GM19351 (cell line): ENCODE measurements around the gene SPHK2.
A peak's percentile ranks its signal among the peaks of the same experiment; 100 is the strongest.
"Not testable (repeated sequence)": the region's sequence is repeated elsewhere in the genome, so short reads cannot be mapped to it uniquely, and the experiment has no call there.

Source experiments
- ATAC-seq: cut with Tn5 transposase; IDR thresholded peaks from one replicate; pipeline ENCODE4 v1.9.1; 2021; ENCODE audit warnings: mild to moderate bottlenecking, moderate library complexity; ENCODE audit not compliant: unreplicated experiment

Gene SPHK2, protein sequence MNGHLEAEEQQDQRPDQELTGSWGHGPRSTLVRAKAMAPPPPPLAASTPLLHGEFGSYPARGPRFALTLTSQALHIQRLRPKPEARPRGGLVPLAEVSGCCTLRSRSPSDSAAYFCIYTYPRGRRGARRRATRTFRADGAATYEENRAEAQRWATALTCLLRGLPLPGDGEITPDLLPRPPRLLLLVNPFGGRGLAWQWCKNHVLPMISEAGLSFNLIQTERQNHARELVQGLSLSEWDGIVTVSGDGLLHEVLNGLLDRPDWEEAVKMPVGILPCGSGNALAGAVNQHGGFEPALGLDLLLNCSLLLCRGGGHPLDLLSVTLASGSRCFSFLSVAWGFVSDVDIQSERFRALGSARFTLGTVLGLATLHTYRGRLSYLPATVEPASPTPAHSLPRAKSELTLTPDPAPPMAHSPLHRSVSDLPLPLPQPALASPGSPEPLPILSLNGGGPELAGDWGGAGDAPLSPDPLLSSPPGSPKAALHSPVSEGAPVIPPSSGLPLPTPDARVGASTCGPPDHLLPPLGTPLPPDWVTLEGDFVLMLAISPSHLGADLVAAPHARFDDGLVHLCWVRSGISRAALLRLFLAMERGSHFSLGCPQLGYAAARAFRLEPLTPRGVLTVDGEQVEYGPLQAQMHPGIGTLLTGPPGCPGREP

DNA sequence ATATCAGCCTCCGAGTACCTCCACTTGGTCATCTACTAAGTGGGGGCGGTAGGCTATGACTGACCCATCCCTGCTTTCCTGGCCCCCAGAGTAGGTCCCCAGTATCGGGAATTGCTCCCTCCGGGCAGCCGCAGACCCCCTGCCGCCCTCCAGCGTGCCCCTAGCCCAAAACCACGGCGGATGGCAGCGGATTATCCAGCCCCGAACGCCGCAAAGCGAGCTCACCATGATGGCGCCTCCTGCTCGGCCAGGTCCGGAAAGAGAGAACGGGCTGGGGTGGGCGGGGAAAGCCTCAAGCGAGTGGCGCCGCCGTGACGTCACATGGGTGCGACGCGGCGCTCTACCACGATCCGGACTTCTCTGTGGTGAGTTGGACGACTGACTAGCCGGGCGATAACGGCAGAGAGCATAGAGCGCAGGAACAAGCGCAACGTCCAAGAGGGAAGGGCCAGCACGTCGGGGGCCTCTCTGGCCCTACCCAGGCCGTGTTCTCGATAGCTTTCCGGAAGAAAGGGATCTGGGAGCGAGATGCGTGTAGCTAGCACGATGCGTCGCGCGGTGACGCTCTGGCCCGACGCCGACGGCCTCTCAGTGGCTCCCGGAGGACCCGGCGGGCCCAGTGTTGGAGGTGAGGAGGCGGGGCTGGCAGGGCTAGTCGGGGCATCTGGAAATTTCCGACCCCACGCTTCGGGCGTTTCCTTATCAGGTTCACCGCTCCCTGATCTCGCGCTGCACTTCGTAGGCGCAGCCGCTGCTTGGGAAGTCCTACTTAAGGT lies at the start of gene SPHK2, which contains the start of gene RPL18:
Gene SPHK2 (plus strand): TSS at position 591 of the 776 bp plus-strand sequence. CDS start 1,009 bp downstream, outside the sequence.
Gene RPL18 (minus strand): TSS at position 263 of the 776 bp plus-strand sequence. CDS start 35 bp downstream, at position 228.
- peak; percentile 85 for ATAC-seq

GRCh38 chr19:48569814-48570213 lies 49.5 kb upstream of the SPHK2 start:
- ATAC-seq = no peak

GRCh38 chr19:48571378-48572162 lies 47.7 kb upstream of the SPHK2 start:
- no peak for ATAC-seq

DNA sequence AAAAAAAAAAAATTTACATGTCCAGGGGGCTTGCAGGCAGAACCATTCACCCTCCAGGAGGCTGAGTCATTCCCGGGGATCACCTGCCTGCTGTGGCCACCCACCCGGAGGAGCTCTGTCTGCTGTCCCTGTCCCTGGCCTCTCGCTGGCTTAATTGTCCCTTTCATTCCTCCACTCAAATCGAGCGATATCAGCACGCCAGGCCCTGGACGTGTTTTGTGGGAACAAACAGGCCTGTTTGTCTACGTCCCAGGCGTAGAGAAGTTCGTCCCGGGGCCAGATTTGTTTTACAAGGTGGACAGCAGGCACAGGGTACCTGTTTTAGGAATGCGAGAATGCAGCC lies 46.2 kb upstream of the SPHK2 start:
- no peak for ATAC-seq

DNA sequence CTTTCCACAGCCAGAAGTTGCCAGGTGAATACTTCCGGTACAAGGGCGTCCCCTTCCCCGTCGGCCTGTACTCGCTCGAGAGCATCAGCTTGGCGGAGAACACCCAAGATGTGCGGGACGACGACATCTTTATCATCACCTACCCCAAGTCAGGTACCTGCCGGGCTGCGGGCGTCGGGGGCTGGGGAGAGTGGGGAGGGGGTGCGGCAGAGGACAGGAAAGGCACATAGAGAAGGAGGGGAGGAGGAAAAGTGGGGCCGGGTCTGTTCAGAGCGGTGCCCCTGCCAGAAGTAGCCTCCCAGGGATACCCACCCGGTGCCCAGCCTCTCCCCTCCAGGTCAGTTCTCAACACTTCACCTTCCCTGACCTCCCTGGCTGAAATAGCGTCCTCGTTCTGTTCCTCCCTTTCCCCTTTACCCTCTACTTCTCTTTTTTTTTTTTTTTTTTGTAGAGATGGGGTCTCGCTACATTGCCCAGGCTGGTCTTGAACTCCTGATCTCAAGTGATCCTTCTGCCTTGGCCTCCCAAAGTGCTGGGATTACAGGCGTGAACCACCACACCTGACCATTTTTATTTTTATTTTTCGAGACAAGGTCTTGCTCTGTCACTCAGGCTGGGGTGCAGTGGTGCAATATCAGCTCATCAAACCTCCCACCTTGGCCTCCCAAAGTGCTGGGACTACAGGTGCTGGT lies 43.2 kb upstream of the SPHK2 start:
- no peak for ATAC-seq

GRCh38 chr19:48577908-48578307 lies 41.4 kb upstream of the SPHK2 start:
- not testable (repeated sequence) for ATAC-seq

GRCh38 chr19:48578891-48579290 lies 40.4 kb upstream of the SPHK2 start:
- no peak for ATAC-seq

DNA sequence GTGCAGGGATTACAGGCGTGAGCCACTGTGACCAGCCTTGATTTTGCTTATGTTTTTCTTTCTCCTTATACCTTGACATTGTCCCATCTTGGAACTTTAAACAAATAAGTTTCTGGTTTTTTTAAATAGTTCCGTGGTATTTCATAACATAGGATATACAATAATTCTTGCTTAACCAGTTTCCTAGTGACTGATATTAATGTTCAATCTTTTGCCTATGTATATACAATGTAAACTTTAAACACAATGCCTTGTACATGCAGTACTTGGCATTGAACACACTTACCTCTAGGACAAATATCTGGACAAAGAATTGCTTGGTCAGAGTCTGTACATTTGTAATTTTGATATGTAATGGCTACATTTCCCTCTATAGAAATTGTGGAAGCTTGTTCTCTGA lies 37.1 kb upstream of the SPHK2 start:
- ATAC-seq = no peak

DNA sequence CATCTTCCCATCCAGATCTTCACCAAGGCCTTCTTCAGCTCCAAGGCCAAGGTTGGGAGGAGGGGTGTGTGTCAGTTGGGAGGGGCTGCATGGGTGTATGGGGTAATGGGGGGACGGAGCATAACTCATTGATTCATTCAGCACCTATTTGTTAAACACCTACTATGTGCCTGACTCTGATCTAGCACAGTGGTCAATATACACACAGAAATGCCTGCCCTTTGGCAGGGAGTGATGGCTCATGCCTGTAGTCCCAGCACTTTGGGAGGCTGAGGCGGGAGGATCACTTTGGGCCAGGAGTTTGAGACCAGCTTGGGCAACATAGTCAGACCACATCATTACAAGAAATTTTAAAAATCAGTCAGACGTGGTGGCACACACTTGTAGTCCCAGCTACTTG lies 31.9 kb upstream of the SPHK2 start:
- ATAC-seq = no peak

DNA sequence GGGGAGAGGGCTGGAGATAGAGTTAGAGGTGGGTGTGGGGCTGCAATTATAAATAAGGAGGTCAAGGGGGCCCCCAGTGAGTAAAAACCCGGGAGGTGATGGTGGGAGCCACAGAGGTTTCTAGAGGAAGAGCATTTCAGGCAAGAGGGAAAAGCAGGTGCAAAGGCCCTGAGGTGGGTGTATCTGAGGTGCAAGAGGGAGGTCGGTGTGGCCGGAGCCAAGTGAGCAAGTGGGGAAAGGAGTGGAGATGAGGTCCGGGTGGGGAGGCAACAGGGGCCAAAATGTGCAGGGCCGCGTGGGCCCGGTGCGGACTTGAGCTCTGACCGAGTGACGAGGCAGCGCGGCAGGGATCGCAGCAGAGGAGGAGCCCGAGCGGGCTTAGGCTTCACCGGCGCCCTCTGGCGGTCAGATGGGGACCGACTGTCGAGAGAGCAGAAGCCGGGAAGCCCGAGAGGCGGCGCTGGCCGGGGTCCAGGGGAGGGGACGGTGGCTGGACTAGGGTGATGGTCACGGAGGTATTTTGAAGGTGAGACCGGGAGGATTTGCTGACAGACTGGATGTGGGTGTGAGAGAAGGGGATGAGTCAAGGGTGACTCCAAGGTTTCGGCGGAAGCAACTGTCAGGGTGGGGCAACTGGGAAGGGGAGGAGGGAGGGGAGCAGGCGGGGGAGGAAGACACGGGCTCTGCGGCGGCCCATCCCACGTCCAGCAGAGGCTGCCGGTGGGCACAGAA lies 30.5 kb upstream of the SPHK2 start:
- ATAC-seq = peak; percentile 50

- no peak for ATAC-seq
Observed at GRCh38 chr19:48591021-48591420, 28.3 kb upstream of the SPHK2 start.

DNA sequence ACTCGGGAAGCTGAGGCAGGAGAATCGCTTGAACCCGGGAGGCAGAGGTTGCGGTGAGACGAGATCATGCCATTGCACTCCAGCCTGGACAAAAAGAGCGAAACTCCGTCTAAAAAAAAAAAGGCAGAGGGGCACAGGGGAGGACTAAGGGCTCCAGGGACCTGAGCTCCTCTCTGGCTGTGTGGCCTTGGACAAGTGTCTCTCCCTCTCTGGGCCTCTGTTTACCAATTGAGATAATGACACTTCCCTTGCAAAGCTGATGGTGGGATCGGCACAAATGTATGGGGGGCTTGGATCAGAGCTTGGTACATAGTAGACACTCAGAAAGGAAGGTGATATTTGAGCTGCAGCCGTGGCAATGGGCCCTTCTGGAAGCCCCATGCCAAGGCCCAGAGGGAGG lies 24.1 kb upstream of the SPHK2 start:
- no peak for ATAC-seq

DNA sequence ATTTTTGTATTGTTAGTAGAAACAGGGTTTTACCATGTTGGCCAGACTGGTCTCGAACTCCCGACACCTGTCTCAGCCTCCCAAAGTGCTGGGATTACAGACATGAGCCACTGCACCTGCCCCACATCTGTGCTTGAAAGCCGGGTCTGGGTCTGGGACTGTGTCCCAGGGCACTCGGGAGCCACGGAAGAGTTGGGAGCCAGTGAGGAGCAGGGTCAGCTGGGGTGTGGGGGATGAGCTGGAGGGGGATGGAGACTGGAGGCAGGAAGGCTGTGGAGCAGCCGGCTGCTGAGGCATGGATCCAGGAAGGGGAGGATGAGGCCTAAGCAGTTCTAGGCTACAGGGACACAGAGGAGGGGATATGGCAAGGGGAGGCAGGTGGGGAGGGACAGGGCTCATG lies 23.5 kb upstream of the SPHK2 start:
- ATAC-seq = no peak

DNA sequence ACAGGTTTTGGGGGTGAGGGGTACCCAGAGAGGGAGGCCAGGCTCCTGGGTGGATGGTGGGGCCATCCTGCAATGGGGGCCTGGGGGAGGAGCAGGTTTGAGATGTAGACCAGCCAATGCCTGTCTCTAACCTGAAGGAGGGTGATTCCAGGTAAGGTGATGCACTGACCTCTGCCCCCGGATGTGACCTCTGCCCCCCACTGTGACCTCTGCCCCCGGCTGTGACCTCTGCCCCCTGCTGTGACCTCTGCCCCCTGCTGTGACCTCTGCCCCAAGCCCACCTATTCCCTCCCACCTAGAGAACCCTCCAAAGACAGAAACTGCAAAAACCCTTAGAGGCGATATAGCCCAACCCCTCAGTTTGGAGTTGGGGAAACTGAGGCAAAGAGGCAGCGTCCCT lies 23.1 kb upstream of the SPHK2 start:
- no peak for ATAC-seq

GRCh38 chr19:48596679-48597465 lies 22.4 kb upstream of the SPHK2 start:
- no peak for ATAC-seq

GRCh38 chr19:48598996-48599700 lies 20.2 kb upstream of the SPHK2 start:
- no peak for ATAC-seq

GRCh38 chr19:48600679-48601417 lies 18.5 kb upstream of the SPHK2 start:
- no peak for ATAC-seq
